Spleen (tissue), 11 donors: ENCODE data around the gene METTL25. TPM values are rescaled to one million over a fixed set of nuclear protein-coding genes. Genes with fewer than 3 reads are reported as not detected.

Experiments used
- DNase-seq: peaks from one replicate; pipeline ENCODE4 v3.0.0-alpha.2; 2020
- H3K27ac ChIP-seq, 8 donors: fragments of 200-600 bp; sonication (generic) in 7 of 8; 1 replicate in 4 of 8; 2 replicates in 4 of 8; pipeline versions ENCODE4 v1.5.0 to v1.8.0; 2016 to 2021; ENCODE audit warnings: inconsistent platforms in 4 of 8, mild to moderate bottlenecking in 4 of 8, moderate library complexity in 1 of 8
- H3K27me3 ChIP-seq, 7 donors: fragments of 200-600 bp; sonication (generic) in 6 of 7; replicated peaks in 1 of 7; 1 replicate in 4 of 7; 2 replicates in 3 of 7; pipeline versions ENCODE4 v1.5.0 to v1.8.0; 2016 to 2021; ENCODE audit warnings: inconsistent platforms in 3 of 7, mild to moderate bottlenecking in 1 of 7
- H3K36me3 ChIP-seq, 6 donors: fragments of 200-600 bp; sonication (generic) in 5 of 6; 1 replicate in 4 of 6; 2 replicates in 2 of 6; pipeline versions ENCODE4 v1.5.0 to v1.8.0; 2016 to 2021; ENCODE audit warnings: inconsistent platforms in 2 of 6
- H3K4me1 ChIP-seq, 6 donors: fragments of 200-600 bp; sonication (generic) in 5 of 6; 1 replicate in 3 of 6; 2 replicates in 3 of 6; pipeline versions ENCODE4 v1.5.0 to v1.8.0; 2016 to 2021; ENCODE audit warnings: inconsistent platforms in 3 of 6
- H3K4me3 ChIP-seq, 8 donors: fragments of 200-600 bp; sonication (generic) in 7 of 8; 1 replicate in 4 of 8; 2 replicates in 4 of 8; pipeline versions ENCODE4 v1.5.0 to v1.8.0; 2016 to 2021; ENCODE audit warnings: inconsistent platforms in 4 of 8, mild to moderate bottlenecking in 4 of 8, moderate library complexity in 2 of 8
- H3K9me3 ChIP-seq, 8 donors: fragments of 200-600 bp; sonication (generic) in 7 of 8; 1 replicate in 4 of 8; 2 replicates in 4 of 8; pipeline versions ENCODE4 v1.5.0 to v1.8.0; 2016 to 2021; ENCODE audit warnings: inconsistent platforms in 4 of 8
- CTCF ChIP-seq, 11 experiments: fragments of 200-600 bp in 7 of 11; fragments of 450-650 bp in 4 of 11; sonication (generic) in 4 of 11; IDR thresholded peaks in 8 of 11; conservative IDR thresholded peaks in 3 of 11; 1 replicate in 7 of 11; 2 replicates in 4 of 11; pipeline versions ENCODE4 v1.4.0 to v1.8.0; 2016 to 2021; ENCODE audit warnings: antibody characterized with exemption in 11 of 11, inconsistent platforms in 4 of 11, mild to moderate bottlenecking in 1 of 11
- POLR2A ChIP-seq, 3 donors: fragments of 450-650 bp; IDR thresholded peaks; one replicate each; pipeline ENCODE4 v1.5.1; 2017; ENCODE audit warnings: antibody characterized with exemption in 3 of 3, mild to moderate bottlenecking in 1 of 3
- POLR2AphosphoS5 ChIP-seq, 3 donors: sonication (generic); formaldehyde crosslinking; IDR thresholded peaks; one replicate each; pipeline ENCODE4 v1.5.1; 2017; ENCODE audit warnings: antibody characterized with exemption in 3 of 3
- WGBS, 5 donors: extraction: QIAGEN DNeasy Blood & Tissue Kit in 3 of 5; methylation state at CpG; one replicate each; pipeline versions ENCODE4 v1.1.5 to v1.1.7; 2013 to 2018; 5-methylcytosine and 5-hydroxymethylcytosine counted together
- intact Hi-C: fragments of 100-400 bp; cut with DNase I; formaldehyde crosslinking; loops from one replicate; pipeline ENCODE4 v1.15.0; 2023; ENCODE audit warnings: low total_unique reads
- polyA plus RNA-seq, 3 donors: library from polyadenylated mRNA; stranded (reverse); fragments of 200-250 nt; gene quantifications; one replicate each; pipeline ENCODE4 v1.2.1, GENCODE V29; 2013
- total RNA-seq, 7 donors: library from RNA; depleted of rRNA in 3 of 7; stranded (reverse); fragments of >200 nt in 3 of 7; fragmentation: NEBNext Ultra II Directional in 4 of 7; extraction: Animal tissue kit (Norgen Biotek cat#: 25700) in 4 of 7; gene quantifications; one replicate each; pipeline versions ENCODE4 v1.1.0 to v1.2.1, GENCODE V29; 2016 to 2021
- donor health status: healthy with polysubstance abuse.
- donor health status: DM: no; HTN: no; CAD: no; lungs with moderate emphysema.
- donor health status: DM: no; HTN: no; CAD: no.
- donor health status: Bipolar disorder and iron deficiency.
- donor health status: healthy.
- donor health status: DM: no; HTN: no; CAD: no.
- donor health status: DM: yes; HTN: yes; CAD: no.

METTL25 gene
- total and polyA plus RNA-seq, 10 donors = 6.2 to 21.1 (median 17.9) TPM

GRCh38 chr12:82426586-82426985 lies 68.3 kb downstream of the METTL25 start:
- no peak overlapping the region for H3K4me3 ChIP-seq
- peaks cover 0 to 11% (median 0%) of the 10 kb centered on the region in 6 donors for H3K36me3 ChIP-seq
- 87 to 100% (median 93%) methylated on average over 2 of the region's 2 CpGs for WGBS, 5 donors
- H3K27me3 ChIP-seq = no peaks in the 10 kb centered on the region
- TF ChIP-seq POLR2A (IDR thresholded peaks at IDR 0.05) (no peak), POLR2AphosphoS5 (IDR thresholded peaks at IDR 0.05) (no peak), CTCF (IDR thresholded peaks at IDR 0.05 in 8 of 11, conservative IDR thresholded peaks at IDR 0.05 in 3 of 11) (no peak)
- H3K4me1 ChIP-seq = no peaks in the 10 kb centered on the region
- no peak overlapping the region for H3K27ac ChIP-seq
- DNase-seq = no peak
- intact Hi-C loops = no loop called here
- H3K9me3 ChIP-seq = no peaks in the 10 kb centered on the region

GRCh38 chr12:82430541-82431145 lies 72.3 kb downstream of the METTL25 start:
- Histone ChIP-seq H3K27ac (no peak overlapping the region), H3K4me1 (no peaks in the 10 kb centered on the region), H3K4me3 (no peak overlapping the region), H3K36me3 (peaks cover 0 to 23% (median 0%) of the 10 kb centered on the region in 6 donors), H3K27me3 (no peaks in the 10 kb centered on the region), H3K9me3 (no peaks in the 10 kb centered on the region)
- TF ChIP-seq POLR2AphosphoS5 (IDR thresholded peaks at IDR 0.05) (no peak), CTCF (IDR thresholded peaks at IDR 0.05 in 8 of 11, conservative IDR thresholded peaks at IDR 0.05 in 3 of 11) (no peak), POLR2A (IDR thresholded peaks at IDR 0.05) (no peak)
- no peak for DNase-seq
- WGBS, 5 donors = 87 to 94% (median 92%) methylated on average over 3 of the region's 3 CpGs
- intact Hi-C loops = no loop called here

GRCh38 chr12:82434392-82434911 lies 76.1 kb downstream of the METTL25 start:
- H3K4me3 ChIP-seq = no peak overlapping the region
- peaks cover 0 to 29% (median 1%) of the 10 kb centered on the region in 6 donors for H3K36me3 ChIP-seq
- WGBS, 5 donors = 76 to 85% (median 81%) methylated on average over 2 of the region's 2 CpGs
- no peak for TF ChIP-seq CTCF (IDR thresholded peaks at IDR 0.05 in 8 of 11, conservative IDR thresholded peaks at IDR 0.05 in 3 of 11)
- no peak for TF ChIP-seq POLR2AphosphoS5 (IDR thresholded peaks at IDR 0.05)
- no peak for TF ChIP-seq POLR2A (IDR thresholded peaks at IDR 0.05)
- H3K4me1 ChIP-seq = no peaks in the 10 kb centered on the region
- no peaks in the 10 kb centered on the region for H3K27me3 ChIP-seq
- H3K9me3 ChIP-seq = no peaks in the 10 kb centered on the region
- DNase-seq = no peak
- intact Hi-C loops = no loop called here
- no peak overlapping the region for H3K27ac ChIP-seq

GRCh38 chr12:82436354-82436753 lies 78.0 kb downstream of the METTL25 start:
- Histone ChIP-seq H3K4me3 (no peak overlapping the region), H3K27me3 (no peaks in the 10 kb centered on the region), H3K36me3 (peaks cover 0 to 36% (median 4%) of the 10 kb centered on the region in 6 donors), H3K27ac (no peak overlapping the region), H3K9me3 (no peaks in the 10 kb centered on the region), H3K4me1 (no peaks in the 10 kb centered on the region)
- intact Hi-C loops = no loop called here
- no peak for TF ChIP-seq POLR2A (IDR thresholded peaks at IDR 0.05)
- TF ChIP-seq POLR2AphosphoS5 (IDR thresholded peaks at IDR 0.05) = no peak
- no peak for TF ChIP-seq CTCF (IDR thresholded peaks at IDR 0.05 in 8 of 11, conservative IDR thresholded peaks at IDR 0.05 in 3 of 11)
- no peak for DNase-seq
- WGBS, 5 donors = 90 to 95% (median 93%) methylated on average over 1 of the region's 1 CpG
